Right kidney (tissue), 9 donors: ENCODE data around the gene MYO3B.

Experiments used
- DNase-seq: peaks from one replicate; pipeline ENCODE4 v3.0.0-alpha.2; 2016
- long read RNA-seq, 8 donors: transcript quantifications; one replicate each; lab custom pipeline, GENCODE V29; 2026

MYO3B gene
- long read RNA-seq, donor 1: 0 reads
- long read RNA-seq, donor 2: 0 reads
- long read RNA-seq, donor 3: 0 reads
- long read RNA-seq, donor 4: 0 reads
- long read RNA-seq, donor 5: 0 reads
- long read RNA-seq, donor 6: 0 reads
- long read RNA-seq, donor 7: 0 reads
- long read RNA-seq, donor 8: 0 reads

GRCh38 chr2:170177950-170178781, at the start of gene MYO3B:
TSS of gene MYO3B (plus strand) at chr2:170178147. CDS start at chr2:170178288, 141 bp downstream.
- peak; percentile 21 for DNase-seq

DNA sequence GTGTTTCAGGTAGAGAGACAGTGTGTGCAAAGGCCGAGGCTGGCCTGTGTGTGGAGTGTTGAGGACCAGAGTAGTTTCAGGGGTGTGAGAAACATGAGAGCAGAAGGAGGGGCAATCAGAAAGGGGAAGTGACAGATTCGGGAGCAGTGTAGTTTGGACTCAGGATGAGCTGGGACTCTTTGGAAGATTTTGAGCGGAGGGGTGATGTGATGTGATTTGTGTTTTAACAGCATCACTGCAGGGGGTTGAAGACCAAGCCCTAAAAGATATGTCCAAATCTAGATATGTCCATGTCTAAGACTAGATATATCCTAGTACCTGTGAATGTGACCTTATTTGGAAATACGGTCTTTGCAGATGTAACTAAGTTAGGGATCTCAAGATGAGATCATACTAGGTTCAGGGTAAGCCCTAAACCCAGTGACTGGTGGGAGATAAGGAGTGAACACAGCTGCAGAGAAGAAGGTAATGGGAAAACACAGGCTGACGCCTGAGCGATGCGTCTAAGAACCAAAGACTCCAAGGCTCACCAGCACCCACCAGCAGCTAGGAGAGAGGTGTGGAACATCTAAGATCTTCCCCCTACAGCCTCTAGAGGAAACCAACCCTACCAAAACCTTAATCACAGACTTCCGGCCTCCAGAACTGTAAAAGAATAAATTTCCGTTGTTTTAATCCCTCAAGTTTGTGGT, 38.5 kb upstream of the MYO3B start:
- no peak for DNase-seq

DNA sequence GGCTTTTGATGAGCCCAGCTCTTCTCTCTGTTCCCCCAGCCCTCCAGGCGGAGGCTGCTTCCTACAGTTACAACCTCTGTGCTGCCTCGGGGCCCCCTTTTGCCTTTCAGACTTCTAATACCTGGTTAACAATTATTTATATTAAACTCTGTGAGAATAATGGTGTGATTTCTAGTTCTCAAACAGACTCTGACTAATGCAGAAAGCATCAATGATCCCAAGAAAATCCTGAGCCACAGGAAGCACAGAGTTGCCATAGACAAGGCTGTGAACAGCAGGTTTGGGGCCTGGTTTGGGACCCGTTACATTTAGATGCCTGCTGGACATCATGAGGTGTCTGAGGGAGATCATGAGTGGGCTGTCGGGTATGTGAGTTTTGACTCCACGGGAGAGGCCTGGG, 37.4 kb upstream of the MYO3B start:
- DNase-seq: no peak

GRCh38 chr2:170141865-170142264, 36.1 kb upstream of the MYO3B start:
- DNase-seq: peak; percentile 11

- DNase-seq: peak; percentile 14
Observed at GRCh38 chr2:170142502-170142901, 35.4 kb upstream of the MYO3B start.

DNA sequence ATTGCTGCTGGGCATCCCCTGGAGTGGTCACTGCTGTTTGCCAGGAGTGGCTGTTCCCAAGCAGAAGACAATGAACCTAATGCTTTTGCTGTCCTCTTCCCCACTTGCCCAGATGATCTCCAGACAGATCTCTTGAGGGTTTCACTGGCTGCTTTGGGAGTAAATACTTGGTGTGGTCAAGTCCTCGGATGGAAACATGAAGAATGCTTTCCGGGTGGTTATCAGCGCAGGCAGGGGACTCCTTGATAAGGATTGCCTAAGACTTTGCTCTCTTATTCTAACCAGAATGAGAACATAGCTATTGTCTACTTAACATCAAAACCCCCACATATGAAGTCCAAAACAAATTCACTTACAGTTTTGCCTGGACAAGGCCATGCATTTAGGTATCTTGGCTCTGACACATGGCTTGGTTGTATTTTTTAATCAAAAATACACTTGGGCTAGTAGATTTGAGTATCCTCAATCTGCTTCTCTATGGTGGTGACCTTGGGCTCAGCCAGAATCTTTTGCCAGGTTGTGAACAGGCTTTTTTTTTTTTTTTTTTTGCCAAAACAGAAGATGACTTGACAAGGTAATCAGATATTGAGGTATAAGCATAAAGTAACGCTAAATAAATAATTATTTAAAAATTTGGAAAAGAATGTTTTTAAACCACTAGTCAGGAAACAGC, 34.8 kb upstream of the MYO3B start:
- no peak for DNase-seq

GRCh38 chr2:170144761-170145160, 33.2 kb upstream of the MYO3B start:
- no peak for DNase-seq

GRCh38 chr2:170145191-170145590, 32.8 kb upstream of the MYO3B start:
- DNase-seq: no peak

DNA sequence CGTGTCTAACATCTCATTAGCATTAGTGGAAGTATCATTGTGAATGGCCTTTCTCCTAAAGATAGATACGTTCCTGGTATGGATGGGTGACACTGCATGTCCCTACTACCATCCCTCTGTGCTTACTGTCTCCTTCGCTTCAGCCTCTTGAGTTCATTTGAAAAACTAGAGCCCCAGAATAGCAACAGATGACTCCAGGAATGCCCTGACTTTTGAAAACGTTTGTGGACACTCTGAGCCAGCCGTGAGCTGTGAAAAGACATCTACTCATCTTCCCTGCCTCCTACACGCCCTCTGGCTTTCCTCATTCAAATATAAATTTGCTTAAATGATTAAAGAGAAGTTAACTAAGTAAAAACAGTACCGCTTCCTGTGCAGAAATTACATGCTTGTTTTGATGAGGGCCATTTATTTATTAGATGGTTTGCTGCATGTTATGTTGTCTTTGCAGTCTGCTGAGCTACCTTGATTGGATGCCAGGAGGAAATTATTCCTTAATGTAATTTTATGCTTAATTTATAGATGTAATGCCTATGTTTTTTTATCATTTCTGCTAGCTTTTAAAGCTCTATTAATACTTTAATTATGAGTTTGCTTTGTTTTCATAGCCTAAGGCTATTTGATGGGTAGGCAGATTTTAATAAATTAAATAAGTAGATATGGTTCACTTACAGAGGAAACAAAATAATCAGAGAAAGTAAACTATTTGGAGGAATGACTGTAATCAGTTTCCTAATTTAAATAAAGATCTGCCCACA, 32.1 kb upstream of the MYO3B start:
- DNase-seq: no peak

DNA sequence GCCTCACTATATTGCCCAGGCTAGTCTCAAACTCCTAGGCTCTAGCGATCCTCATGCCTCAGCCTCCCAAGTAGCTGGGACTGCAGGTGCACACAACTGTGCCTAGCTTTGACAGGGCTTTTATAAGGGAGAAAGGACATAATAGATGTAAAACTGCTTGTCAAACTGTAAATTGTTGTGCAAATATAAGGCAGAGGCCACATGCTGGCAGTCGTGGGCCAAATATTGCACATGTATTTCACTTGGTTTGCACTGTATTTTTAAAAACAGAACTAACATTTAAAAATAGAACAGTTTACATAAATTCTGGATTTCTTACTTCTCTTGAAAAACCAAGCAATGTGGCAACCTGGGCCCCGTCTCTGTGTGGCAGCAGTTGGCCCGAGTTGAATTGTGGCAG, 31.2 kb upstream of the MYO3B start:
- no peak for DNase-seq

- DNase-seq: no peak
Observed at GRCh38 chr2:170147576-170147975, 30.4 kb upstream of the MYO3B start.

- no peak for DNase-seq
Observed at GRCh38 chr2:170148161-170148560, 29.8 kb upstream of the MYO3B start.

DNA sequence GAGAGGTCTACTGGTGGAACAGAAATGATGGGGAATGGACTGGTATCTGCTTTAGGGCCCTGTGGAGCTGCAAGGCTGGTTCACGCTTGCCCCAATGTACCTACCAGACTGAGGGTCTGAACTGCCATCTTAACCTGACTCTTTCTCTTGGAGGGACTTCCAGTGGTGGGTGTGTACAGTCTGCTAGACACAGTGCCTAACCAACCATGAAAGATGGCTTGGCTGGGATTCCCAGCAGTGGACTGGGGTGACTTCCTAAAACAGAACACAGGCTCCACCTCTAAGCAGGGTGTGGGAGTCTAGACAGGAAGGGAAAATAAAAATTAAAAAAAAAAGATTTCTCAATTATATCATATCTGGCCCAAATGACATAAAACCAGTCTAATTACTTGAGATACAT, 25.5 kb upstream of the MYO3B start:
- no peak for DNase-seq

GRCh38 chr2:170155022-170155722, 22.8 kb upstream of the MYO3B start:
- no peak for DNase-seq

GRCh38 chr2:170155723-170156253, 22.2 kb upstream of the MYO3B start:
- no peak for DNase-seq

GRCh38 chr2:170156592-170156991, 21.4 kb upstream of the MYO3B start:
- no peak for DNase-seq

DNA sequence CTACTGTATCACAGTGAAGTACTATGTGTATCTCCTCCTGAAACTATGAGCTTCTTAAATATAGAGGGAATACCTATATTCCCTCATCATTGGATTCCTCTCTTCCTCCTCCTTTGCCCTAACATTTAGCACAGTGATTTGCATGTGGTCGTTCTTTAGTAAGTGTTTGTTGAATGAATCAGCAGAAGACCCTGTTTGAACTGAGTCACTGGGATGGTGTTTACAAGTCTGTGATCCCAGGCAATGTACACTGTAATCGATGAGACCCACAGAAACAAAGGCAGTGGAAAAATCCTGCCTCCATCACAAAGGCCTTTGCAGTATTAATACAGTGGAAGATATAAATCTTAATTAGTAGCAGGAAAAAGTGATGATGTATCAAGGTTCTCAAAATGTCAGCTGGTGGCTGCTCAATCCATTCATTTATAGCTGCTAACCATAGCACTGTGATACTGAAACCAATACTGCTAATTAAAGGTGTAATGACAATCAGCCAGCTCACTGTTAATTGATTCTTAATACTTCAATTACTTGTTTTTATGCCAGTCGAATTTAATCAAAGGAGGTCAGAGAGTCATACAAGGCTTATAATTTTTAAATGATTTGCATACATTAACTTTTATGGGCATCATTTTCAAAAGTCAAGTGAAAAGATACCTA, 20.8 kb upstream of the MYO3B start:
- no peak for DNase-seq

GRCh38 chr2:170159060-170159459, 18.9 kb upstream of the MYO3B start:
- no peak for DNase-seq

DNA sequence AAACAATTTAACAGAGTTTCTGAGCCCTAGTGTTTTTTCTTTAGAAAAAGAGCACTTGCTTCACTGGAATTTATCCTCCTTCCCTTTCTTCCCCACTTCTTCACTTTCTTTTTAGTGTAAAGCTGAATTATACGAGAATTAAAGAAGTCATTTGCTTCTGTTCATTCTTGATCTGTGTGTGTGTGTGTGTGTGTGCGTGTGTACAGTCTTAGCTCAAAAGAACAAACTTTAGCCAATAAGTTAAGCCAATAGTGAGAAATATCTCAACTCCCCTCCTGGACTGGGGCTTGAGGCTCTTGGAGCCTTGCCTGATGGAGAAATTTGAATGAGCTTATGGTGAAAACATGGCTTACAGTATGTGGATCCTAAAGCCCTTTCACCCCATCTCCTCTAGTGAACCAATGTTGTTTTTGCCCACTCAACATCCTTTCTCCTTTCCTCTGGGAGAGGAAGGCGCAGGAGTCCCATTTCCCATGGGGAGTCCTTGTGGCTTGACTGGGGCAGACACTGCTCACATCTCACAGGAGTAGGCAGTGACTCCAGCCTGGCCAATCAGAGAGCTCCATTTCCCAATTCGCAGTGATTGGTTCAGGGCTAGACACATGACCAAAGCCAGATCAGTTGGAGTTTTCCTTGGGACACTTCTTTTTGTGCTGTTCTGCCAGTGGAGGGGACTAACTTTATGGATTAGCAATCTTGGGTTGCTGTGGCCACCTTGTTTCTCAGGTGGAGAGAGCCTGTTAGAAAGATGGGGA, 16.3 kb upstream of the MYO3B start:
- no peak for DNase-seq

- no peak for DNase-seq
Observed at GRCh38 chr2:170162271-170162632, 15.7 kb upstream of the MYO3B start.
